CD4-positive, alpha-beta T cell (primary cell): Measurements from ENCODE around the gene LRRC45. TPM values are rescaled to one million over a fixed set of nuclear protein-coding genes. Genes with fewer than 3 reads are reported as not detected.
A peak's percentile ranks its signal among the peaks of the same experiment; 100 is the strongest.

Experiments
- ATAC-seq: fragments of 200-7000 bp; cut with Tn5 transposase; one replicate; pipeline ENCODE4 v1.10.0; 2022; ENCODE audit warnings: mild to moderate bottlenecking; ENCODE audit not compliant: poor library complexity
- CTCF ChIA-PET: fragments of 350-600 bp; sonication (Branson Sonifier 250); formaldehyde crosslinking; loops from one replicate; lab custom pipeline; 2021; ENCODE audit warnings: antibody characterized with exemption, inconsistent platforms; lab: Charles Lee
- POLR2A ChIA-PET: fragments of 350-600 bp; sonication (Branson Sonifier 250); formaldehyde crosslinking; loops from one replicate; lab custom pipeline; 2021; ENCODE audit warnings: antibody characterized with exemption, inconsistent platforms; lab: Charles Lee
- DNase-seq, 14 experiments: peaks; one replicate each; pipeline ENCODE4 v3.0.0-alpha.2; 2013 to 2020; ENCODE audit warnings: mixed read lengths in 2 of 14
- H3K27ac ChIP-seq, 2 donors: one replicate each; pipeline versions ENCODE4 v1.5.1 to v1.7.0; 2013; ENCODE audit warnings: low read length in 2 of 2, low read depth in 1 of 2, mild to moderate bottlenecking in 1 of 2
- H3K27me3 ChIP-seq, 2 experiments: 1 replicate in 1 of 2; 2 replicates in 1 of 2; pipeline versions ENCODE4 v1.6.1 to v1.7.0; 2013; ENCODE audit warnings: low read length in 2 of 2, control low read depth in 1 of 2, mild to moderate bottlenecking in 1 of 2, moderate library complexity in 1 of 2; ENCODE audit not compliant: insufficient read depth in 2 of 2, control insufficient read depth in 1 of 2
- H3K36me3 ChIP-seq: one replicate; pipeline ENCODE4 v1.6.1; 2013; ENCODE audit warnings: low read length, control low read depth; ENCODE audit not compliant: insufficient read depth
- H3K4me1 ChIP-seq: one replicate; pipeline ENCODE4 v1.6.1; 2013; ENCODE audit warnings: low read length, control low read depth; ENCODE audit not compliant: insufficient read depth
- H3K4me3 ChIP-seq: one replicate; pipeline ENCODE4 v1.5.1; 2013; ENCODE audit warnings: mild to moderate bottlenecking, low read length, moderate library complexity
- H3K9me3 ChIP-seq, 2 experiments: 1 replicate in 1 of 2; 2 replicates in 1 of 2; pipeline versions ENCODE4 v1.6.1 to v1.7.0; 2013; ENCODE audit warnings: low read length in 2 of 2, mild to moderate bottlenecking in 2 of 2, control low read depth in 1 of 2, moderate library complexity in 1 of 2; ENCODE audit not compliant: control insufficient read depth in 1 of 2, insufficient read depth in 1 of 2
- H3K27ac Mint-ChIP-seq: one replicate; pipeline ENCODE4 v1.8.0; 2020; ENCODE audit warnings: mixed read lengths
- H3K27me3 Mint-ChIP-seq: one replicate; pipeline ENCODE4 v1.8.0; 2021; ENCODE audit warnings: mixed read lengths
- H3K36me3 Mint-ChIP-seq: one replicate; pipeline ENCODE4 v1.8.0; 2021; ENCODE audit warnings: low read depth, mixed read lengths
- H3K4me1 Mint-ChIP-seq: one replicate; pipeline ENCODE4 v1.8.0; 2021; ENCODE audit warnings: low read depth, mixed read lengths
- H3K4me3 Mint-ChIP-seq: one replicate; pipeline ENCODE4 v1.8.0; 2020; ENCODE audit warnings: mild to moderate bottlenecking, mixed read lengths
- H3K9me3 Mint-ChIP-seq: one replicate; pipeline ENCODE4 v1.8.0; 2020; ENCODE audit warnings: mixed read lengths
- intact Hi-C, 2 experiments: fragments of 100-400 bp; cut with DNase I in 1 of 2; cut with micrococcal nuclease in 1 of 2; formaldehyde crosslinking; loops; one replicate each; pipeline versions ENCODE4 v1.15.1 to v1.9.0; 2023 to 2025; cut with DNase I, micrococcal nuclease
- total RNA-seq, 174 experiments: library from RNA in 2 of 174; stranded (reverse) in 2 of 174; gene quantifications; one replicate each; pipeline ENCODE4 v1.2.3 and lab custom pipeline; 2021 to 2026
- TF ChIP-seq, protein P1 (sequence below): fragments of 200-600 bp; IDR thresholded peaks from one replicate; pipeline ENCODE4 v1.8.0; 2022; ENCODE audit warnings: antibody characterized with exemption, mild to moderate bottlenecking

The LRRC45 gene
- total RNA-seq, 2 experiments from 2014 or later: 17.7 to 17.9 TPM

DNA sequence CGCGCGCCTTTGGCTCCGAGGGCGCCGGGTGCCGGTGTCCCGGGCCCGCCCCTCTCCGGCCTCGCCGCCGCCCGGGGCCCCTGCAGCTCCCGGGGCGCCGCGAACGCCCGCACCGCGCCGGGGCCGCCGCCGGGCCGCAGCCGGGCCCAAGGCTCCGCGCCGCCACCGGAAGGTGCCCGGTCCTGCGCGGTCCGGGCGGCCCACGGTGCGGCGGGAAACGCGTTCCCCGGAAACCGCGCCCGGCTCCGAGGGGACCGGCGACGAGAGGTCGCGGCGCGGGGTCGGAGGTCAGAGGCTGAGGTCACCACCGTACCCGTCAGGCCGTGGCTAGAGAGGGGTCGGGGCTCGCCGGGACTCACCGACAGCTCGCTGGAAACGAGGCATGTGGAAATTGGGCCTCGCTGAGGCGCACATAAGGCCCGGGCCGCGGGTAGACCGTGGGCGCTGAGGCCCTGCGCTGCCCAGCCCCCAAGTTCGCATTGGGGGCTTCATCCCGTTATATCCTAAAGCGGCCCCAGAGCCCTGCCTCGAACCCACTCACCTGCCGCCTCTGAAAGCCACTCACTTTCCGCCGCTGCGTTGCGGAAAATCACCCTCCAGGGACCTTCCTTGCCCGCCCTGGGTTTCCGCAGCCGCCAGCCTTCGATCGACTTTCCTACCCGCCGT is 42.7 kb downstream of the LRRC45 start, which contains the start of gene DUS1L:
DUS1L (minus strand) TSS at position 167 of the 666 bp plus-strand sequence. CDS start 745 bp downstream, outside the sequence.
- Mint-ChIP-seq H3K27ac (peak within 1 kb of the TSS; percentile 88), H3K9me3 (no peaks in the 10 kb centered on the region), H3K4me3 (peak within 1 kb of the TSS; percentile 89), H3K4me1 (peaks cover 9% of the 10 kb centered on the region), H3K36me3 (no peaks in the 10 kb centered on the region), H3K27me3 (no peaks in the 10 kb centered on the region)
- H3K4me1 ChIP-seq: peaks cover 34% of the 10 kb centered on the region
- H3K36me3 ChIP-seq: peaks cover 18% of the 10 kb centered on the region
- peak within 1 kb of the TSS; percentile 65 to 85 for H3K27ac ChIP-seq
- intact Hi-C loops: loop anchor here (1.0 to 2.0 kb wide), 3 partner anchors 14 to 33 kb away; partner anchors contain the start of genes GPS1 (in 2 of the 2), RFNG (in 2 of the 2) and FASN (in 1 of the 2)
- peak within 1 kb of the TSS; percentile 81 for H3K4me3 ChIP-seq
- peak; percentile 88 for ATAC-seq
- CTCF ChIA-PET: interaction anchor here (1.0 to 1.7 kb wide), 3 partner anchors 35 to 106 kb away, joined by 3 to 7 read pairs (median 3); no protein-coding TSS in a partner anchor
- DNase-seq: peak; percentile 43 to 89 (median 66)
- POLR2A ChIA-PET: interaction anchor here (0.6 to 3.0 kb wide), 13 partner anchors 11 to 238 kb away, joined by 3 to 17 read pairs (median 4); partner anchors contain the start of genes DCXR, FASN, GPS1 and RAC3
- H3K27me3 ChIP-seq: no peaks in the 10 kb centered on the region
- TF ChIP-seq, protein P1, sequence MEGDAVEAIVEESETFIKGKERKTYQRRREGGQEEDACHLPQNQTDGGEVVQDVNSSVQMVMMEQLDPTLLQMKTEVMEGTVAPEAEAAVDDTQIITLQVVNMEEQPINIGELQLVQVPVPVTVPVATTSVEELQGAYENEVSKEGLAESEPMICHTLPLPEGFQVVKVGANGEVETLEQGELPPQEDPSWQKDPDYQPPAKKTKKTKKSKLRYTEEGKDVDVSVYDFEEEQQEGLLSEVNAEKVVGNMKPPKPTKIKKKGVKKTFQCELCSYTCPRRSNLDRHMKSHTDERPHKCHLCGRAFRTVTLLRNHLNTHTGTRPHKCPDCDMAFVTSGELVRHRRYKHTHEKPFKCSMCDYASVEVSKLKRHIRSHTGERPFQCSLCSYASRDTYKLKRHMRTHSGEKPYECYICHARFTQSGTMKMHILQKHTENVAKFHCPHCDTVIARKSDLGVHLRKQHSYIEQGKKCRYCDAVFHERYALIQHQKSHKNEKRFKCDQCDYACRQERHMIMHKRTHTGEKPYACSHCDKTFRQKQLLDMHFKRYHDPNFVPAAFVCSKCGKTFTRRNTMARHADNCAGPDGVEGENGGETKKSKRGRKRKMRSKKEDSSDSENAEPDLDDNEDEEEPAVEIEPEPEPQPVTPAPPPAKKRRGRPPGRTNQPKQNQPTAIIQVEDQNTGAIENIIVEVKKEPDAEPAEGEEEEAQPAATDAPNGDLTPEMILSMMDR: no peak
- no peaks in the 10 kb centered on the region for H3K9me3 ChIP-seq

DNA sequence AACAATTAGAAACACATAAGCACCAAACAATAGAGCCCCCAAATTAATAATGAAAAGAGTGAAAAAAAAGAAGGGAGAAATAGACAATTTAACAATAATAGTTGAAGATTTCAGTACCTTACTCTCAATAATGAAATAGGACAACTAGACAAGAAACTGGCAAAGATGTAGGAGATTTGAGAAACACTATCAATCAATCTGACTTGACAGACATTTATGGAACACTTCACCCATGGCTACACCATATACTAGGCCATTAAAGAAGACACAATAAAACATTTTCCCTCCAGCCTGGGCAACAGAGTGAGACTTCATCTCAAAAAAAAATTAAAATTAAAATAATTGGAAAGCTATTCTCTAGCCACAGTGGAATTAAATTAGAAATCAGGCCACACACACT is 47.5 kb downstream of the LRRC45 start:
- no peak overlapping the region for H3K27ac Mint-ChIP-seq
- peaks cover 12% of the 10 kb centered on the region for H3K4me1 ChIP-seq
- DNase-seq: no peak
- H3K4me1 Mint-ChIP-seq: no peaks in the 10 kb centered on the region
- no peaks in the 10 kb centered on the region for H3K27me3 ChIP-seq
- POLR2A ChIA-PET: no interaction called here
- H3K9me3 Mint-ChIP-seq: no peaks in the 10 kb centered on the region
- CTCF ChIA-PET: no interaction called here
- no peaks in the 10 kb centered on the region for H3K36me3 Mint-ChIP-seq
- ATAC-seq: no peak
- no peaks in the 10 kb centered on the region for H3K27me3 Mint-ChIP-seq
- H3K9me3 ChIP-seq: no peaks in the 10 kb centered on the region
- intact Hi-C loops: no loop called here
- H3K36me3 ChIP-seq: no peaks in the 10 kb centered on the region
- H3K27ac ChIP-seq: no peak overlapping the region
- TF ChIP-seq, protein P1: no peak
- H3K4me3 Mint-ChIP-seq: no peak overlapping the region
- H3K4me3 ChIP-seq: no peak overlapping the region

DNA sequence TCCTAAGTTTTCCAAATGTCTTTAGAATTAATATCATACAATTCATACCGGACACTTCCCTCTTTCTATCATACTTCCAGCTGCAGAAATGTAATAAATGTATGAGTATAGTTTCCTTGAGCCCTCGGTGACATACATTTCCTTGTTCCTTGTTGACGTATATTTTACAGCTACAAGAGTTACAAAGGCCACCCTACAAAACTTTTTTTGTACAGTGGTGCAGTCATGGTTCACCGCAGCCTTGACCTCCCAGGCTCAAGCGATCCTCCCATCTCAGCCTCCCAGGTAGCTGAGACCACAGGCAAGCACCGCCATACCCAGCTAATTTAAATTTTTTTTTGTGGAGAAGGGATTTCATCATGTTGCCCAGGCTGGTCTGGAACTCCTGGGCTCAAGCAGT is 49.7 kb downstream of the LRRC45 start:
- H3K27ac Mint-ChIP-seq: no peak overlapping the region
- CTCF ChIA-PET: no interaction called here
- POLR2A ChIA-PET: no interaction called here

More for the DNA sequence above, 49.7 kb downstream of the LRRC45 start:
- no peaks in the 10 kb centered on the region for H3K36me3 Mint-ChIP-seq
- H3K27ac ChIP-seq: no peak overlapping the region
- no peaks in the 10 kb centered on the region for H3K27me3 Mint-ChIP-seq
- no peak overlapping the region for H3K4me3 Mint-ChIP-seq
- H3K36me3 ChIP-seq: no peaks in the 10 kb centered on the region
- ATAC-seq (no peak), DNase-seq (no peak)
- H3K27me3 ChIP-seq: no peaks in the 10 kb centered on the region
- TF ChIP-seq, protein P1: no peak
- no peaks in the 10 kb centered on the region for H3K4me1 ChIP-seq
- no peak overlapping the region for H3K4me3 ChIP-seq
- no peaks in the 10 kb centered on the region for H3K4me1 Mint-ChIP-seq
- intact Hi-C loops: no loop called here
- H3K9me3 ChIP-seq: no peaks in the 10 kb centered on the region
- no peaks in the 10 kb centered on the region for H3K9me3 Mint-ChIP-seq
